MM.1S (cell line): Measurements from ENCODE around the gene TSGA10.

Experiments
- CTCF ChIP-seq: fragments of 300-600 bp; sonication (generic); IDR thresholded peaks from 2 replicates; pipeline ENCODE4 v1.5.1; 2016; ENCODE audit warnings: antibody characterized with exemption, low read length, mixed read lengths
- EZH2 ChIP-seq: fragments of 300-600 bp; sonication (generic); optimal IDR thresholded peaks from 2 replicates; pipeline ENCODE3; 2017; ENCODE audit warnings: low read depth, mild to moderate bottlenecking, antibody characterized with exemption, low read length, mixed read lengths
- EZH2phosphoT487 ChIP-seq: fragments of 300-600 bp; sonication (generic); IDR thresholded peaks from 2 replicates; pipeline ENCODE4 v1.6.1; 2018; ENCODE audit warnings: antibody characterized with exemption, low read length

- TF ChIP-seq EZH2 (no peak), CTCF (no peak), EZH2phosphoT487 (no peak)
These were observed 15.7 kb downstream of the TSGA10 start for GRCh38 chr2:99139003-99139402.
